Neutrophil (primary cell): ENCODE measurements around the gene PDGFC.

Experiments
- H3K27ac ChIP-seq: fragments of 200-600 bp; sonication (generic); 2 replicates; pipeline ENCODE4 v1.5.1; 2016; ENCODE audit warnings: mild to moderate bottlenecking, moderate library complexity
- H3K27me3 ChIP-seq: fragments of 200-600 bp; sonication (generic); 2 replicates; pipeline ENCODE4 v1.6.0; 2016; ENCODE audit warnings: mild to moderate bottlenecking
- H3K36me3 ChIP-seq: fragments of 200-600 bp; sonication (generic); 2 replicates; pipeline ENCODE4 v1.5.1; 2017
- H3K4me1 ChIP-seq, 2 experiments: fragments of 200-600 bp in 1 of 2; sonication (generic) in 1 of 2; 1 replicate in 1 of 2; 2 replicates in 1 of 2; pipeline versions ENCODE4 v1.5.1 to v1.6.1; 2013 to 2016; ENCODE audit warnings: low read depth in 1 of 2, low read length in 1 of 2, mild to moderate bottlenecking in 1 of 2, moderate library complexity in 1 of 2; ENCODE audit not compliant: control insufficient read depth in 1 of 2, insufficient read depth in 1 of 2
- H3K4me3 ChIP-seq, 2 experiments: fragments of 200-600 bp in 1 of 2; sonication (generic) in 1 of 2; 1 replicate in 1 of 2; 2 replicates in 1 of 2; pipeline ENCODE4 v1.5.1; 2013 to 2016; ENCODE audit warnings: low read depth in 1 of 2, low read length in 1 of 2, mild to moderate bottlenecking in 1 of 2, moderate library complexity in 1 of 2
- H3K9me3 ChIP-seq: fragments of 200-600 bp; sonication (generic); 2 replicates; pipeline ENCODE4 v1.5.1; 2016
- CTCF ChIP-seq: fragments of 200-600 bp; sonication (generic); IDR thresholded peaks from 2 replicates; pipeline ENCODE4 v1.5.1; 2016; ENCODE audit warnings: antibody characterized with exemption

PDGFC gene

GRCh38 chr4:156795727-156796126 is 175.9 kb downstream of the PDGFC start:
- Histone ChIP-seq H3K27ac (no peak overlapping the region), H3K4me3 (no peak overlapping the region), H3K27me3 (no peaks in the 10 kb centered on the region), H3K9me3 (no peaks in the 10 kb centered on the region), H3K36me3 (no peaks in the 10 kb centered on the region), H3K4me1 (no peaks in the 10 kb centered on the region)
- no peak for TF ChIP-seq CTCF

DNA sequence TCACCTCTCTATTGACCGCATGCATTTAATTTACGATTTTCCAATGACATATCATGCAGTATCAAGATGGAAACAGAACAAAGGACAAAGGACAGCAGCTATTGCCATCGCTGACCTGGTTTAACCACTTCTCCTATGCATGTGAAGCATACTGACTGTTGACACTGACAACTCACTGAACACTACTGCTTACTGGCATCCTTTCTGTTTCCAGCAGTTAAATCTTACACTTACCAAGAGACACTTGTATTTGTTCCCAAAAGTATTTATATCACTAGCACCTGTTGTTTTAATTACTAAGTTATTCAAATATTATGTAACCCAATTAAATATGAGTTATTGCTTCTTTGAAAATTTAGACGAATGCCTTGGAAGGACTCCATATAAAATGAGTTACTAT is 176.7 kb downstream of the PDGFC start:
- no peaks in the 10 kb centered on the region for H3K9me3 ChIP-seq
- no peak overlapping the region for H3K27ac ChIP-seq
- H3K4me1 ChIP-seq, result no peaks in the 10 kb centered on the region
- H3K4me3 ChIP-seq, result no peak overlapping the region
- no peaks in the 10 kb centered on the region for H3K27me3 ChIP-seq
- no peak for TF ChIP-seq CTCF
- no peaks in the 10 kb centered on the region for H3K36me3 ChIP-seq

DNA sequence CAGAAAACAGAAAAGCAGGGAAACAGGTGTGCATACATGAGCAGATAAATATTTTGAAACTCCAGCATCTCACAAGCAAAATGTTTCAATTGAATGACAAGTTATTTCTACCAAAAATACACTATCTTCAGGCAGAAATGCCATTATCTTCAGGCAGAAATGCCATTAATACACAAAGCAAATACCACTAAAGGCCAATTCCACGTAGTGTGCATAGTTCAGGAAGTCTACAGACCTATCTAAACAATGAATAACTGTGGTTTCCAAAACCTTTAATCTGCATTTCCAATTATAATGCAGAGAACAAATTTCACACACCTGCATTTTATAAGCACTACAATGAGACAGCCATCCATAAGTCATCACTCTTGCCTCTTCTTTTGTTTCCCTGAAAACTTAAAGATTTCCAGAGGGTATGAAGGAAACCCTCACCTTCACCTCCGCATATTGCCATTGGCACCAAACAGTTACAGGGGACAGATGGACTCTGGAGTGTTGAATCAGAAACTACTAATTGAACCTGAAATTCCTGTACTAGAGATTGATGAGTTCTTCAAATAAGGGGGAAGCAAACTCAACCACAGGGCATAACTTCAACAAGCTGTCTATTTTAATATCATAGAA is 179.0 kb downstream of the PDGFC start:
- Histone ChIP-seq H3K27ac (no peak overlapping the region), H3K4me3 (no peak overlapping the region), H3K36me3 (no peaks in the 10 kb centered on the region), H3K27me3 (no peaks in the 10 kb centered on the region), H3K4me1 (no peaks in the 10 kb centered on the region), H3K9me3 (no peaks in the 10 kb centered on the region)
- TF ChIP-seq CTCF, result no peak

- Histone ChIP-seq H3K27me3 (no peaks in the 10 kb centered on the region), H3K4me1 (no peaks in the 10 kb centered on the region), H3K27ac (no peak overlapping the region), H3K36me3 (no peaks in the 10 kb centered on the region), H3K4me3 (no peak overlapping the region), H3K9me3 (no peaks in the 10 kb centered on the region)
- no peak for TF ChIP-seq CTCF
Measured at GRCh38 chr4:156790866-156791265, 180.7 kb downstream of the PDGFC start.

- H3K27ac ChIP-seq, result no peak overlapping the region
- H3K4me1 ChIP-seq, result no peaks in the 10 kb centered on the region
- H3K4me3 ChIP-seq, result no peak overlapping the region
- no peaks in the 10 kb centered on the region for H3K27me3 ChIP-seq
- TF ChIP-seq CTCF, result no peak
- H3K9me3 ChIP-seq, result no peaks in the 10 kb centered on the region
- H3K36me3 ChIP-seq, result no peaks in the 10 kb centered on the region
Measured at GRCh38 chr4:156788782-156789181, 182.8 kb downstream of the PDGFC start.

DNA sequence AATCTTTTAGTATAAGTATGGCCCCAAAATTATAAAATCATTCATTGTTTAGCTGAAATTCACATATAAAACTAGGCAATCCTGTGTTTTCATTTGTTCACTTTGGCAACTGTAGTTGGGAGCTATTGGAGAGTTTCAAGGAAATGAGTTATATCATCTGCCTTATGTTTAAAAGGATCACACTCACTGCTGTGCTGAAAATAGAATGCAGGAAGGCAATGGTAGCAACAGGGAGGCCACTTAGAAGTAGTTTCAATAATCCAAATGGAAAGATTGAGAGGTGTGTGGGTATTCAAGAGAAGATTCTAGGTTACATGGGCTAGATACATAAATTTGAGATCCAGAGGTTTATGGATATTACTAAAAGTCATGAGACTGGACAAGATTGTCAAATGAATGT is 184.9 kb downstream of the PDGFC start:
- H3K36me3 ChIP-seq, result no peaks in the 10 kb centered on the region
- H3K4me1 ChIP-seq, result no peaks in the 10 kb centered on the region
- H3K27me3 ChIP-seq, result no peaks in the 10 kb centered on the region
- no peak overlapping the region for H3K27ac ChIP-seq
- no peak overlapping the region for H3K4me3 ChIP-seq
- no peaks in the 10 kb centered on the region for H3K9me3 ChIP-seq
- no peak for TF ChIP-seq CTCF
